Panc1 (cell line): ENCODE measurements around the gene MTUS2. TPM values are rescaled to one million over a fixed set of nuclear protein-coding genes. Genes with fewer than 3 reads are reported as not detected.

Experiments
- ATAC-seq: fragments of 200-7000 bp; cut with Tn5 transposase; 2 replicates; pipeline ENCODE4 v1.9.1; 2020; ENCODE audit warnings: mild to moderate bottlenecking, moderate library complexity
- BruUV-seq: library from RNA; stranded (reverse); fragments of 400-500 nt; replicated peaks from 2 replicates; lab custom pipeline; 2021; lab: Mats Ljungman, UMichigan
- CTCF ChIA-PET: fragments of 300-600 bp; sonication (Branson Sonifier 250); formaldehyde crosslinking; loops from one replicate; lab custom pipeline; 2022; ENCODE audit warnings: antibody characterized with exemption; lab: Charles Lee
- POLR2A ChIA-PET: fragments of 300-600 bp; sonication (Branson Sonifier 250); formaldehyde crosslinking; loops from one replicate; lab custom pipeline; 2022; ENCODE audit warnings: antibody characterized with exemption; lab: Charles Lee
- DNase-seq: peaks from one replicate; pipeline ENCODE4 v3.0.0-alpha.2; 2010; ENCODE audit warnings: low read depth, low spot score
- H3K27ac ChIP-seq: 2 replicates; pipeline ENCODE4 v1.5.1; 2011; ENCODE audit warnings: mild to moderate bottlenecking, low read length, inconsistent platforms
- H3K27me3 ChIP-seq: fragments of 200-500 bp; sonication (Bioruptor generic); 2 replicates; pipeline ENCODE4 v1.6.0; 2014; ENCODE audit warnings: low read length, inconsistent platforms; ENCODE audit not compliant: control insufficient read depth, insufficient read depth
- H3K36me3 ChIP-seq: fragments of 200-500 bp; sonication (Bioruptor generic); 2 replicates; pipeline ENCODE4 v1.5.1; 2014; ENCODE audit warnings: inconsistent platforms, mild to moderate bottlenecking, low read length, moderate library complexity; ENCODE audit not compliant: control insufficient read depth, insufficient read depth
- H3K4me1 ChIP-seq: 2 replicates; pipeline ENCODE4 v1.5.1; 2011; ENCODE audit warnings: inconsistent platforms, mild to moderate bottlenecking, low read length, moderate library complexity; ENCODE audit not compliant: control insufficient read depth, insufficient read depth
- H3K4me3 ChIP-seq, 2 experiments: 2 replicates each; pipeline ENCODE4 v1.5.1; 2011 to 2012; ENCODE audit warnings: low read depth in 2 of 2, low read length in 2 of 2, mild to moderate bottlenecking in 2 of 2, inconsistent platforms in 1 of 2, moderate library complexity in 1 of 2
- H3K9me3 ChIP-seq: fragments of 200-500 bp; sonication (Bioruptor generic); 2 replicates; pipeline ENCODE4 v1.5.1; 2014; ENCODE audit warnings: low read depth, mild to moderate bottlenecking, inconsistent platforms, low read length, moderate library complexity; ENCODE audit not compliant: control insufficient read depth, insufficient read depth
- POLR2AphosphoS5 ChIP-seq: IDR thresholded peaks from 2 replicates; pipeline ENCODE4 v1.6.1; 2012; ENCODE audit warnings: mild to moderate bottlenecking, low read depth, low read length, moderate library complexity
- SIN3A ChIP-seq: IDR thresholded peaks from 2 replicates; pipeline ENCODE4 v1.6.1; 2012; ENCODE audit warnings: low read depth, mild to moderate bottlenecking, low read length, moderate library complexity, borderline replicate concordance; ENCODE audit not compliant: insufficient read depth
- TCF7L2 ChIP-seq: IDR thresholded peaks from 2 replicates; pipeline ENCODE4 v1.6.1; 2011; ENCODE audit warnings: mild to moderate bottlenecking, low read depth, low read length, inconsistent platforms
- in situ Hi-C: cut with HindIII; loops from 2 replicates; pipeline ENCODE4 v1.10.0; 2016; ENCODE audit warnings: low sequenced_read_pairs, low pct_unique_long_range_greater_than_20kb
- intact Hi-C: fragments of 100-400 bp; cut with micrococcal nuclease; formaldehyde crosslinking; loops from one replicate; pipeline ENCODE4 v1.10.0; 2022; ENCODE audit not compliant: unreplicated experiment
- total RNA-seq: library from RNA; stranded (reverse); gene quantifications from one replicate; pipeline ENCODE4 v1.2.1, GENCODE V29; 2021; ENCODE audit not compliant: unreplicated experiment
- TF ChIP-seq, protein P1 (sequence below), 2 experiments: IDR thresholded peaks; 2 replicates each; pipeline ENCODE4 v1.6.1; 2011 to 2012; ENCODE audit warnings: low read depth in 2 of 2, control low read depth in 1 of 2, low read length in 1 of 2, mild to moderate bottlenecking in 1 of 2, moderate library complexity in 1 of 2; ENCODE audit not compliant: insufficient read depth in 1 of 2
- TF ChIP-seq, protein P2 (sequence below): fragments of 450-650 bp; IDR thresholded peaks from 2 replicates; pipeline ENCODE4 v1.5.1; 2017; ENCODE audit warnings: mild to moderate bottlenecking

The MTUS2 gene
- total RNA-seq, 1 experiment from 2014 or later = 0.05 TPM

DNA sequence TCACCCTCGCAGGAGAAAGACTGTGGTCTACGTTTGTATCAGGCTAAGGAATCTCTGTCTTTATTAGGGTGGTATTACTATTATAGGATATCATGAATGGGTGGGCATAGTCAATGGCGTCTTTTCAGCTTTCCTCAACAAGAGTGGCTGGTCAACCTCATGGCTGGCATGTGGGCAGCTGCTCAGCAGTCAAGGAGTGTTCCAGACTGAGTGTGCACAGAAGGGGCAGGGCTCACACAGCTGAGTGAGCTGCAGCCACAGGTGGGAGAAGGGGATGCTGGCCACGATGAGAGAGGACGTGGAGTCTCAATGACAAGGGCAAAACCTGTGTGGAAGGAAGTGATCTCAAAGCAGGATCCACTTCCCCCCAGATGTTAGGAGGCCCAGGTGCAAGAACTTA is 720.7 kb downstream of the MTUS2 start:
- CTCF ChIA-PET = no interaction called here
- BruUV-seq = no TSS peak

DNA sequence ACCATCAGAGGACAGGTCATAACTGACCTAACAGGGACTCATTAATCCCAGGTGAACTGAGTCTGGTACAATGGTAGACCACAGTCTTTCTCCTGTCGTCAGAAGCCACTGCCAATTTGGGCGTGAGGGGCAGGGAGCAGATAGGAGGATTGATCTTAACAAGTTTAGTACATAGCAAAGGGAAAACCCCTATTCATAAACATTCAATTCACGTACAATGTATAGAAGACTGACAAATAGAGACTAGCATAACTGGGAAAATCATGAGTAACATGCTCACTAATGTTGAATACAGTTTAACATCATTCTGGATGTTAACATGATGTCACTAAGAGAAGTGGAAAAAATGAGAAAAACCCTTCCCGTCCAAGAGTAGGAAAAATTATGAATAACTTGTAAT is 721.3 kb downstream of the MTUS2 start:
- Histone ChIP-seq H3K4me1 (no peaks in the 10 kb centered on the region), H3K27me3 (no peaks in the 10 kb centered on the region), H3K4me3 (no peak overlapping the region), H3K27ac (no peak overlapping the region), H3K36me3 (no peaks in the 10 kb centered on the region), H3K9me3 (no peaks in the 10 kb centered on the region)
- in situ Hi-C loops = no loop called here
- DNase-seq = no peak
- TF ChIP-seq, protein P1, sequence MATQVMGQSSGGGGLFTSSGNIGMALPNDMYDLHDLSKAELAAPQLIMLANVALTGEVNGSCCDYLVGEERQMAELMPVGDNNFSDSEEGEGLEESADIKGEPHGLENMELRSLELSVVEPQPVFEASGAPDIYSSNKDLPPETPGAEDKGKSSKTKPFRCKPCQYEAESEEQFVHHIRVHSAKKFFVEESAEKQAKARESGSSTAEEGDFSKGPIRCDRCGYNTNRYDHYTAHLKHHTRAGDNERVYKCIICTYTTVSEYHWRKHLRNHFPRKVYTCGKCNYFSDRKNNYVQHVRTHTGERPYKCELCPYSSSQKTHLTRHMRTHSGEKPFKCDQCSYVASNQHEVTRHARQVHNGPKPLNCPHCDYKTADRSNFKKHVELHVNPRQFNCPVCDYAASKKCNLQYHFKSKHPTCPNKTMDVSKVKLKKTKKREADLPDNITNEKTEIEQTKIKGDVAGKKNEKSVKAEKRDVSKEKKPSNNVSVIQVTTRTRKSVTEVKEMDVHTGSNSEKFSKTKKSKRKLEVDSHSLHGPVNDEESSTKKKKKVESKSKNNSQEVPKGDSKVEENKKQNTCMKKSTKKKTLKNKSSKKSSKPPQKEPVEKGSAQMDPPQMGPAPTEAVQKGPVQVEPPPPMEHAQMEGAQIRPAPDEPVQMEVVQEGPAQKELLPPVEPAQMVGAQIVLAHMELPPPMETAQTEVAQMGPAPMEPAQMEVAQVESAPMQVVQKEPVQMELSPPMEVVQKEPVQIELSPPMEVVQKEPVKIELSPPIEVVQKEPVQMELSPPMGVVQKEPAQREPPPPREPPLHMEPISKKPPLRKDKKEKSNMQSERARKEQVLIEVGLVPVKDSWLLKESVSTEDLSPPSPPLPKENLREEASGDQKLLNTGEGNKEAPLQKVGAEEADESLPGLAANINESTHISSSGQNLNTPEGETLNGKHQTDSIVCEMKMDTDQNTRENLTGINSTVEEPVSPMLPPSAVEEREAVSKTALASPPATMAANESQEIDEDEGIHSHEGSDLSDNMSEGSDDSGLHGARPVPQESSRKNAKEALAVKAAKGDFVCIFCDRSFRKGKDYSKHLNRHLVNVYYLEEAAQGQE (IDR thresholded peaks at IDR 0.05; ENCODE audit: insufficient read depth in 1 of 2, low read depth in 2 of 2, low read length in 1 of 2) = no peak
- TF ChIP-seq, protein P2, sequence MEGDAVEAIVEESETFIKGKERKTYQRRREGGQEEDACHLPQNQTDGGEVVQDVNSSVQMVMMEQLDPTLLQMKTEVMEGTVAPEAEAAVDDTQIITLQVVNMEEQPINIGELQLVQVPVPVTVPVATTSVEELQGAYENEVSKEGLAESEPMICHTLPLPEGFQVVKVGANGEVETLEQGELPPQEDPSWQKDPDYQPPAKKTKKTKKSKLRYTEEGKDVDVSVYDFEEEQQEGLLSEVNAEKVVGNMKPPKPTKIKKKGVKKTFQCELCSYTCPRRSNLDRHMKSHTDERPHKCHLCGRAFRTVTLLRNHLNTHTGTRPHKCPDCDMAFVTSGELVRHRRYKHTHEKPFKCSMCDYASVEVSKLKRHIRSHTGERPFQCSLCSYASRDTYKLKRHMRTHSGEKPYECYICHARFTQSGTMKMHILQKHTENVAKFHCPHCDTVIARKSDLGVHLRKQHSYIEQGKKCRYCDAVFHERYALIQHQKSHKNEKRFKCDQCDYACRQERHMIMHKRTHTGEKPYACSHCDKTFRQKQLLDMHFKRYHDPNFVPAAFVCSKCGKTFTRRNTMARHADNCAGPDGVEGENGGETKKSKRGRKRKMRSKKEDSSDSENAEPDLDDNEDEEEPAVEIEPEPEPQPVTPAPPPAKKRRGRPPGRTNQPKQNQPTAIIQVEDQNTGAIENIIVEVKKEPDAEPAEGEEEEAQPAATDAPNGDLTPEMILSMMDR = no peak
- no peak for TF ChIP-seq POLR2AphosphoS5
- TF ChIP-seq TCF7L2 = no peak
- no peak for TF ChIP-seq SIN3A
- intact Hi-C loops = no loop called here
- POLR2A ChIA-PET = no interaction called here
- ATAC-seq = no peak
- CTCF ChIA-PET = no interaction called here
- no TSS peak for BruUV-seq

More for the DNA sequence above, 720.7 kb downstream of the MTUS2 start:
- Histone ChIP-seq H3K9me3 (no peaks in the 10 kb centered on the region), H3K4me1 (no peaks in the 10 kb centered on the region), H3K27me3 (no peaks in the 10 kb centered on the region), H3K27ac (no peak overlapping the region), H3K36me3 (no peaks in the 10 kb centered on the region), H3K4me3 (no peak overlapping the region)
- DNase-seq = no peak
- POLR2A ChIA-PET = no interaction called here
- no peak for ATAC-seq
- no peak for TF ChIP-seq SIN3A
- TF ChIP-seq TCF7L2 = no peak
- TF ChIP-seq, protein P2 = no peak
- in situ Hi-C loops (no loop called here), intact Hi-C loops (no loop called here)
